NB4 (cell line): ENCODE measurements around the gene PLEKHJ1.
A peak's percentile ranks its signal among the peaks of the same experiment; 100 is the strongest.
"Not testable (repeated sequence)": the region's sequence is repeated elsewhere in the genome, so short reads cannot be mapped to it uniquely, and the experiment has no call there.

Experiments used
- DNase-seq: peaks from one replicate; pipeline ENCODE4 v3.0.0; 2010; ENCODE audit warnings: low read depth
- H3K4me3 ChIP-seq: one replicate; pipeline ENCODE4 v1.5.1; 2011; ENCODE audit warnings: mild to moderate bottlenecking, low read depth, low read length, moderate library complexity
- CTCF ChIP-seq: IDR thresholded peaks from one replicate; pipeline ENCODE4 v1.5.1; 2012; ENCODE audit warnings: low read depth, low read length
- MAX ChIP-seq: IDR thresholded peaks from 2 replicates; pipeline ENCODE4 v1.6.1; 2011; ENCODE audit warnings: low read depth, low read length
- MYC ChIP-seq: IDR thresholded peaks from 2 replicates; pipeline ENCODE4 v1.6.1; 2011; ENCODE audit warnings: low read depth, low read length
- POLR2A ChIP-seq: IDR thresholded peaks from 2 replicates; pipeline ENCODE4 v1.6.1; 2011; ENCODE audit warnings: mild to moderate bottlenecking; ENCODE audit not compliant: insufficient read length; ENCODE audit errors: extremely low read depth

Gene PLEKHJ1

GRCh38 chr19:2236314-2237050 is at the start of gene PLEKHJ1, which contains the start of gene SF3A2:
Gene PLEKHJ1 (minus strand): TSS chr19:2236329. CDS start chr19:2236248, 81 bp downstream.
Gene SF3A2 (plus strand): TSS chr19:2236824. CDS start chr19:2243419, 6,595 bp downstream.
- TF ChIP-seq MYC (peak; percentile 80), POLR2A (peak; percentile 45), MAX (peak; percentile 64; the same call in 1 of the 2 replicates), CTCF (peak; percentile 71)
- DNase-seq = peak; percentile 94
- peak within 1 kb of the TSS; percentile 76 for H3K4me3 ChIP-seq

GRCh38 chr19:2283835-2284507 is 47.8 kb upstream of the PLEKHJ1 start:
- TF ChIP-seq MYC (no peak), MAX (no peak), POLR2A (no peak)
- no peak overlapping the region for H3K4me3 ChIP-seq
- DNase-seq = no peak

GRCh38 chr19:2282862-2283237 is 46.7 kb upstream of the PLEKHJ1 start:
- no peak overlapping the region for H3K4me3 ChIP-seq
- no peak for DNase-seq
- TF ChIP-seq POLR2A = no peak
- no peak for TF ChIP-seq MYC
- TF ChIP-seq CTCF = no peak
- TF ChIP-seq MAX = no peak

GRCh38 chr19:2282062-2282861 is 46.1 kb upstream of the PLEKHJ1 start, which contains the start of gene PEAK3:
Gene PEAK3 (minus strand): TSS chr19:2282175. CDS start chr19:2280931, 1,244 bp downstream.
- DNase-seq = peak; percentile 91
- TF ChIP-seq POLR2A (no peak), MYC (no peak), MAX (no peak), CTCF (no peak)
- peak within 1 kb of the TSS; percentile 16 for H3K4me3 ChIP-seq

GRCh38 chr19:2281265-2282061 is 45.3 kb upstream of the PLEKHJ1 start:
- not testable (repeated sequence) for DNase-seq, H3K4me3 ChIP-seq

GRCh38 chr19:2280633-2281264 is 44.6 kb upstream of the PLEKHJ1 start:
- TF ChIP-seq MAX (no peak), POLR2A (no peak), MYC (no peak), CTCF (no peak)
- no peak for DNase-seq
- H3K4me3 ChIP-seq = no peak overlapping the region
